ENCODE results near the gene ZBTB21. TPM values are rescaled to one million over a fixed set of nuclear protein-coding genes. Genes with fewer than 3 reads are reported as not detected.

The ZBTB21 gene
- total RNA-seq, 2 donors from 2014 or later: 35.6 to 43.3 TPM

- peaks cover under 1 to 2% of the 10 kb centered on the region in 2 donors for H3K36me3 Mint-ChIP-seq (ENCODE audit: insufficient read depth in 2 of 2)
- no peak overlapping the region for H3K4me3 Mint-ChIP-seq
- peak overlapping the region; percentile 60 for H3K27ac Mint-ChIP-seq
- no peaks in the 10 kb centered on the region for H3K27me3 Mint-ChIP-seq (ENCODE audit: low read depth)
- peaks cover 10% of the 10 kb centered on the region for H3K4me1 Mint-ChIP-seq (ENCODE audit: low read depth)
- ATAC-seq (replicated peaks in 1 of 2) (peak; percentile 37 to 43), DNase-seq (no peak)
- peaks cover 0 to 2% of the 10 kb centered on the region in 2 donors for H3K9me3 Mint-ChIP-seq
Observed at GRCh38 chr21:41973861-41974751, 36.1 kb downstream of the ZBTB21 start.

- DNase-seq: no peak
- H3K36me3 Mint-ChIP-seq (ENCODE audit: insufficient read depth in 2 of 2): no peaks in the 10 kb centered on the region
- H3K27ac Mint-ChIP-seq: no peak overlapping the region
- peaks cover 0 to 1% of the 10 kb centered on the region in 2 donors for H3K9me3 Mint-ChIP-seq
- ATAC-seq (replicated peaks in 1 of 2): no peak
- no peak overlapping the region for H3K4me3 Mint-ChIP-seq
- peaks cover 10% of the 10 kb centered on the region for H3K4me1 Mint-ChIP-seq (ENCODE audit: low read depth)
- H3K27me3 Mint-ChIP-seq (ENCODE audit: low read depth): no peaks in the 10 kb centered on the region
Observed at GRCh38 chr21:41973427-41973831, 36.7 kb downstream of the ZBTB21 start.

GRCh38 chr21:41972511-41973205 is 37.5 kb downstream of the ZBTB21 start:
- Mint-ChIP-seq H3K4me3 (no peak overlapping the region), H3K27me3 (ENCODE audit: low read depth) (no peaks in the 10 kb centered on the region), H3K4me1 (ENCODE audit: low read depth) (peaks cover 10% of the 10 kb centered on the region), H3K9me3 (peaks cover 0 to 1% of the 10 kb centered on the region in 2 donors), H3K36me3 (ENCODE audit: insufficient read depth in 2 of 2) (no peaks in the 10 kb centered on the region), H3K27ac (no peak overlapping the region)
- DNase-seq: no peak
- ATAC-seq (replicated peaks in 1 of 2): no peak

DNA sequence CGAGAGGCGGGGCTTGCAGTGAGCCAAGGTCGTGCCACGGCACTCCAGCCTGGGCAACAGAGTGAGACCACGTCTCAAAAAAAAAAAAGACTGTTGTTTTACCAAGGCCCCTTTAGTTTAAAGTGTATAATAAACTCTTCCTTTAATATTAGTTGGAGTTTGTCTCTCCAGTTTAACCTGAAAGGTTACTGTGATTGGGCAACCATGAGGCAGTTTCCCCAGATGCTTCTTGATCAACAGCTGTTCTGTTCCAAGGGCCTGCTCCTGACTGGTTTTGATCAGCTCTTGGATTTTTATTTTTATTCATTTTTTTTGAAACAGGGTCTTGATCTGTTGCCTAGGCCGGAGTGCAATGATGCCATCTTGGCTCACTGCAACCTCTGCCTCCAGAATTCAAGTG is 38.3 kb downstream of the ZBTB21 start:
- peaks cover 0 to 1% of the 10 kb centered on the region in 2 donors for H3K9me3 Mint-ChIP-seq
- H3K27ac Mint-ChIP-seq: no peak overlapping the region
- ATAC-seq (replicated peaks in 1 of 2): no peak
- peaks cover 10% of the 10 kb centered on the region for H3K4me1 Mint-ChIP-seq (ENCODE audit: low read depth)
- no peaks in the 10 kb centered on the region for H3K27me3 Mint-ChIP-seq (ENCODE audit: low read depth)
- H3K4me3 Mint-ChIP-seq: no peak overlapping the region
- no peak for DNase-seq
- H3K36me3 Mint-ChIP-seq (ENCODE audit: insufficient read depth in 2 of 2): no peaks in the 10 kb centered on the region

DNA sequence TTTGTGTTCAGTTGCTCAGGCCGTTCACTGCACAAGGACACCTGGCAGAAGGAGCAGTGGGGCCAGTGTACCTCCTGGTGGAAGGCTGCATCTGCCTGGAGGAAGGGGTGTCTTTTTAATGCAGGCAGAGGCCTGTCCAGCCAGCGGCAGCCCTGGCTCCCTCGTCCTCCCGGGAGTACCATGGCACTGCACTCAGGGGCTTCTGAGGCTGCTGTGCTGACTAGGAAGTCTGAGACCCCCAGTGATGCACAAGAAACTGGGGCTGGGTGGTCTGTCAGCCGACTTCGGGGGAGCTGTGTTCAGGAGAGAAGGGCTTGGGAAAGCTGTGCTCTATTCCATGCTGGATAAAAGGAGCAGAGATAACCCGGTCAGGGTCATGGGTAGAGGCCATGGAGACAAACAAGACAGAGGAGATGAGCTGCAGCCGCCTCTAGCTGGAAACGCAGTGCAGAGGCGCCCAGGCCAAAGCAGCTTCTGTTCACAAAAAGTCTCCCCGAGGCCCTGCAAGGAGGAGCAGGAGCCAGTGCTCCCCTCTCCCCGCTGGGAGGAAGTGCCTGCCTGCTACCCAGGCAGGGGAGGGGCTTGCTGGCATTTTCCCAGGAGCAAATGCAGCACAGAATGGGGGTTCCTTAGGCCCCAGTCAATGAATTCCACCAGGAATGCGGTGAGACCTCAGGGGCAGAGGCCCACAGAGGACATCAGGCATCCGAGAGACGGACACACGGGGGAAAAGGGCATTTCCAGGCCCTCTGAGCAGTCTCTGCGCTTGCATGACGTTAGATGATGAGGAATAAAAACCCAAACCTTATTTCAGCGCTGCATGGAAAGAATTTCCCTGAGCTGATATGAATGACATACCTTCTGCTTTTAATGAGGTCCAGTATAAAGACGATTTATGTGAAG is 39.2 kb downstream of the ZBTB21 start:
- no peak overlapping the region for H3K4me3 Mint-ChIP-seq
- DNase-seq: no peak
- H3K27me3 Mint-ChIP-seq (ENCODE audit: low read depth): no peaks in the 10 kb centered on the region
- H3K4me1 Mint-ChIP-seq (ENCODE audit: low read depth): peaks cover 10% of the 10 kb centered on the region
- peaks cover 0 to 1% of the 10 kb centered on the region in 2 donors for H3K9me3 Mint-ChIP-seq
- no peak for ATAC-seq (replicated peaks in 1 of 2)
- H3K27ac Mint-ChIP-seq: no peak overlapping the region
- no peaks in the 10 kb centered on the region for H3K36me3 Mint-ChIP-seq (ENCODE audit: insufficient read depth in 2 of 2)

DNA sequence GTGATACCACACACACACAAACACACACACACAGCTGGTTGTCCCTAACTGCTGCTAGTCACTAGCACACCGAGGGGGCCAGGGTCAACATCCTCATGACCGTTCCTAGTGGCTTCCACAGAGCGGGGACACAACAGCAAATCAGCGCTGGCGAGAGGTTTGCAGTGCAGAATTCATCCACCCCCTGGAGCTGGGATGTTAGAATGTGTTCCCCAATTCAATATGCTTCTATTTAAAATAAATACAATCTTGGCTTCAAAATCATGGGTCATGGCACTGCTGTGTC is 40.1 kb downstream of the ZBTB21 start:
- DNase-seq (no peak), ATAC-seq (replicated peaks in 1 of 2) (no peak)
- Mint-ChIP-seq H3K4me3 (no peak overlapping the region), H3K4me1 (ENCODE audit: low read depth) (peaks cover 10% of the 10 kb centered on the region), H3K9me3 (peaks cover 0 to 1% of the 10 kb centered on the region in 2 donors), H3K27ac (no peak overlapping the region), H3K27me3 (ENCODE audit: low read depth) (no peaks in the 10 kb centered on the region), H3K36me3 (ENCODE audit: insufficient read depth in 2 of 2) (no peaks in the 10 kb centered on the region)

- no peak for ATAC-seq (replicated peaks in 1 of 2)
- DNase-seq: no peak
- H3K27me3 Mint-ChIP-seq (ENCODE audit: low read depth): no peaks in the 10 kb centered on the region
- H3K27ac Mint-ChIP-seq: no peak overlapping the region
- no peaks in the 10 kb centered on the region for H3K9me3 Mint-ChIP-seq
- no peaks in the 10 kb centered on the region for H3K36me3 Mint-ChIP-seq (ENCODE audit: insufficient read depth in 2 of 2)
- no peaks in the 10 kb centered on the region for H3K4me1 Mint-ChIP-seq (ENCODE audit: low read depth)
- H3K4me3 Mint-ChIP-seq: no peak overlapping the region
Observed at GRCh38 chr21:41967708-41968107, 42.5 kb downstream of the ZBTB21 start.

- Mint-ChIP-seq H3K9me3 (no peaks in the 10 kb centered on the region), H3K4me1 (ENCODE audit: low read depth) (no peaks in the 10 kb centered on the region), H3K4me3 (no peak overlapping the region), H3K36me3 (ENCODE audit: insufficient read depth in 2 of 2) (no peaks in the 10 kb centered on the region), H3K27ac (no peak overlapping the region), H3K27me3 (ENCODE audit: low read depth) (no peaks in the 10 kb centered on the region)
- no peak for ATAC-seq (replicated peaks in 1 of 2)
- DNase-seq: no peak
Observed at GRCh38 chr21:41966872-41967621, 43.1 kb downstream of the ZBTB21 start.

DNA sequence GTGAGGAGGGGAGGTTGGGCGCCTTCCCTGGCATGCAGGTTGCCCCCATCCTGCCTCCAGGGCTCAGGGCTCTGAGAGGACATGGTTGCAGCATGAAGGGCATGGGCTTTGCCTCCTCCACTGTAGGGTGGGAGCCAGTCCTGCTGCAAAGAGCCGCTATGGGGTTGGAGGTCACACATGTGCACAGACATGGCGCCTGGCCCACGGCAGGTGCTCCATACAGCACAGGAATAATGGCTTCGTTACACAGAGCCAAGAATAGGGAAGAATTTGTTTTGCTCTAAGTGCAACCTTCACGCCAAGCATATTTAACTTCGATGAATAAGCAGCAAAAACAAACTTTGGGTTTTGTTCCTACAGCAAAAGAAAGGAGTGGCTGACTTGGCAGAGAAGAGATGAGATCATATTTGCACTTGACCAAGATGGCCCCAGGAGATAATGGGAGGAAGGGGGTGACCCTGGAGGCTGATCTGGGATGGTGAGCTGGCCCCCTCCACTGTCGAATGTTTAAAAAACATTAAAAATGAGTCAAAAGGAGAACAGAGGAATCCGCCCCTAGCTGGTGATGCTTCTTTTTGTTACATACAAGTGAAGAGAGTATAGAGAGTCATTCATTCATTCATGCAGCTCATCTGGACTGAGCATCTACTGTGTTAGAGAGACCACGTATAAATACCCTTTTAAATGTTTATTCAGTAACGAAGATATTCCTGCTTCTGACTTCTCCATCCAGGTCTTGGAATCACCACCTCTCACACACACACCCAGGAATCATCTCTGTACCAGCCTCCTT is 43.9 kb downstream of the ZBTB21 start:
- Mint-ChIP-seq H3K4me3 (no peak overlapping the region), H3K9me3 (no peaks in the 10 kb centered on the region), H3K27me3 (ENCODE audit: low read depth) (peaks cover 7% of the 10 kb centered on the region), H3K27ac (no peak overlapping the region), H3K36me3 (ENCODE audit: insufficient read depth in 2 of 2) (no peaks in the 10 kb centered on the region), H3K4me1 (ENCODE audit: low read depth) (peaks cover 8% of the 10 kb centered on the region)
- ATAC-seq (replicated peaks in 1 of 2): no peak
- DNase-seq: no peak

GRCh38 chr21:41965461-41966013 is 44.6 kb downstream of the ZBTB21 start:
- no peaks in the 10 kb centered on the region for H3K9me3 Mint-ChIP-seq
- H3K36me3 Mint-ChIP-seq (ENCODE audit: insufficient read depth in 2 of 2): no peaks in the 10 kb centered on the region
- ATAC-seq (replicated peaks in 1 of 2) (no peak), DNase-seq (no peak)
- H3K27me3 Mint-ChIP-seq (ENCODE audit: low read depth): peaks cover 8% of the 10 kb centered on the region
- H3K4me1 Mint-ChIP-seq (ENCODE audit: low read depth): peaks cover 8% of the 10 kb centered on the region
- H3K4me3 Mint-ChIP-seq: no peak overlapping the region
- H3K27ac Mint-ChIP-seq: no peak overlapping the region

GRCh38 chr21:41965045-41965444 is 45.1 kb downstream of the ZBTB21 start:
- Mint-ChIP-seq H3K27ac (no peak overlapping the region), H3K4me3 (no peak overlapping the region)

DNA sequence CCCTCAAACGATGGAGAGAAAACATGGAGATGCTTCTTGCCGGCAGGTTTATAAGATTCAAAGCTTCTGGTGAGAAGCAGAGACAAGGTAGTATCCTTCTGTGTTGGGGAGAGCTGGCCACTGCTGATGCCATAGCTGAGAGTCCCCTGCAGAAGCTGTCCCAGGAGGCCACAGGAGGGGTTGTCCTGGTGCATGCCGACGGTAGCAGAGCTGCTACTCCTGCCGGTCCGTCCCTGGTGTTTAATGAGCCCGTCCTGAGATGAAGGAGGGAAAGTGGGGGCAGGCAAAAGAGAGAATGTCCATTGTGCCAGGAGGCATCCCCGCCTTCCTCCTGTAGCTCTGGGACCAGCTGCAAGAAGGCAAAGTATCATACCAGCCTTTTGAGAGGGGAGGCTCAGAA is 46.0 kb downstream of the ZBTB21 start:
- Mint-ChIP-seq H3K4me1 (ENCODE audit: low read depth) (peaks cover 8% of the 10 kb centered on the region), H3K27me3 (ENCODE audit: low read depth) (peaks cover 8% of the 10 kb centered on the region), H3K9me3 (no peaks in the 10 kb centered on the region), H3K36me3 (ENCODE audit: insufficient read depth in 2 of 2) (no peaks in the 10 kb centered on the region), H3K4me3 (no peak overlapping the region), H3K27ac (no peak overlapping the region)
- DNase-seq (no peak), ATAC-seq (replicated peaks in 1 of 2) (no peak)

More at GRCh38 chr21:41965045-41965444, 45.1 kb downstream of the ZBTB21 start:
- H3K4me1 Mint-ChIP-seq (ENCODE audit: low read depth): peaks cover 8% of the 10 kb centered on the region
- peaks cover 8% of the 10 kb centered on the region for H3K27me3 Mint-ChIP-seq (ENCODE audit: low read depth)
- H3K36me3 Mint-ChIP-seq (ENCODE audit: insufficient read depth in 2 of 2): no peaks in the 10 kb centered on the region
- no peaks in the 10 kb centered on the region for H3K9me3 Mint-ChIP-seq
- DNase-seq (no peak), ATAC-seq (replicated peaks in 1 of 2) (no peak)

Measured in activated T-cell treated with anti-CD3 and anti-CD28 coated beads, Interleukin-2, amount 50 U/mL, for 72 hours (primary cell).